HepG2 (cell line): ENCODE measurements around the gene NOP9. TPM values are rescaled to one million over a fixed set of nuclear protein-coding genes. Genes with fewer than 3 reads are reported as not detected.

Experiments used
- ATF7 ChIP-seq, 2 experiments: fragments of 450-650 bp in 1 of 2; sonication (generic) in 1 of 2; formaldehyde crosslinking in 1 of 2; IDR thresholded peaks; 2 replicates each; pipeline versions ENCODE4 v1.4.0 to v1.6.1; 2016 to 2020; ENCODE audit warnings: antibody characterized with exemption in 1 of 2, mild to moderate bottlenecking in 1 of 2, missing genetic modification reagents in 1 of 2
- CBX2 ChIP-seq, 2 experiments: fragments of 200-600 bp in 1 of 2; sonication (generic); formaldehyde crosslinking in 1 of 2; IDR thresholded peaks; 2 replicates each; pipeline versions ENCODE4 v1.7.0 to v1.8.1; 2018 to 2022; ENCODE audit warnings: low read depth in 2 of 2, low read length in 1 of 2, mild to moderate bottlenecking in 1 of 2, missing genetic modification reagents in 1 of 2
- CC2D1A ChIP-seq: sonication (generic); formaldehyde crosslinking; IDR thresholded peaks from 2 replicates; pipeline ENCODE4 v1.8.1; 2023; ENCODE audit warnings: mild to moderate bottlenecking, missing genetic modification reagents
- CENPBD1 ChIP-seq: sonication (generic); formaldehyde crosslinking; IDR thresholded peaks from 2 replicates; pipeline ENCODE4 v1.8.0; 2022; ENCODE audit warnings: missing genetic modification reagents, low read depth, mild to moderate bottlenecking, borderline replicate concordance
- FOXK1 ChIP-seq: sonication (generic); formaldehyde crosslinking; IDR thresholded peaks from 2 replicates; pipeline ENCODE4 v1.4.0; 2020; ENCODE audit warnings: low read depth, missing genetic modification reagents, borderline replicate concordance
- KIAA2018 ChIP-seq: sonication (generic); formaldehyde crosslinking; IDR thresholded peaks from 2 replicates; pipeline ENCODE4 v1.5.0; 2020; ENCODE audit warnings: mild to moderate bottlenecking, missing genetic modification reagents, borderline replicate concordance
- MIER3 ChIP-seq: IDR thresholded peaks from 2 replicates; pipeline ENCODE4 v1.6.1; 2016; ENCODE audit warnings: missing compliant biosample characterization, borderline replicate concordance
- PAXIP1 ChIP-seq: sonication (generic); formaldehyde crosslinking; conservative IDR thresholded peaks from 2 replicates; pipeline ENCODE4 v1.4.0; 2020; ENCODE audit warnings: mild to moderate bottlenecking, missing genetic modification reagents, moderate library complexity
- PTBP1 ChIP-seq: fragments of 200-400 bp; formaldehyde crosslinking; IDR thresholded peaks from 2 replicates; pipeline ENCODE4 v1.6.1; 2018; ENCODE audit warnings: low read length, low read depth; ENCODE audit not compliant: poor library complexity, severe bottlenecking
- SPEN ChIP-seq: sonication (generic); formaldehyde crosslinking; IDR thresholded peaks from 2 replicates; pipeline ENCODE4 v1.5.1; 2020; ENCODE audit warnings: low read depth, mild to moderate bottlenecking, missing genetic modification reagents
- THAP11 ChIP-seq: IDR thresholded peaks from 2 replicates; pipeline ENCODE4 v1.6.1; 2016; ENCODE audit warnings: missing biosample characterization, missing genetic modification reagents
- ZBTB7B ChIP-seq: sonication (generic); formaldehyde crosslinking; IDR thresholded peaks from 2 replicates; pipeline ENCODE4 v1.4.0; 2020; ENCODE audit warnings: missing genetic modification reagents
- ZNF432 ChIP-seq: sonication (generic); formaldehyde crosslinking; IDR thresholded peaks from 2 replicates; pipeline ENCODE4 v1.5.0; 2020; ENCODE audit warnings: missing genetic modification reagents, mild to moderate bottlenecking, borderline replicate concordance
- ZNF841 ChIP-seq: sonication (generic); formaldehyde crosslinking; IDR thresholded peaks from 2 replicates; pipeline ENCODE4 v1.8.1; 2023; ENCODE audit warnings: missing genetic modification reagents, borderline replicate concordance
- polyA plus RNA-seq, 8 experiments: library from polyadenylated mRNA; depleted of rRNA in 3 of 8; stranded (reverse) in 7 of 8; unstranded in 1 of 8; fragments of >200 nt; fragmentation: Illumina TruSeq in 4 of 8; extraction: Trizol in 4 of 8; gene quantifications; 2 replicates each; pipeline versions ENCODE4 v1.2.1 to v1.2.3, GENCODE V29; 2011 to 2016; ENCODE audit warnings: low read depth in 4 of 8, missing spikeins in 1 of 8, mixed read lengths in 1 of 8; ENCODE audit not compliant: insufficient read depth in 1 of 8
- total RNA-seq, 5 experiments: library from RNA; depleted of rRNA; stranded (reverse); fragments of >200 nt; fragmentation: Illumina TruSeq; extraction: Trizol; gene quantifications; 2 replicates each; pipeline ENCODE4 v1.2.3, GENCODE V29; 2016; ENCODE audit warnings: low read depth in 1 of 5

Gene NOP9
- total and polyA plus RNA-seq, 2 of the 13 experiments (the other 11 are each of a cell fraction or from before 2014, with no cell fraction given): 24.5 to 61.6 TPM

GRCh38 chr14:24271134-24271833 lies 28.4 kb upstream of the NOP9 start, which contains the start of gene RABGGTA (continued):
- TF ChIP-seq PTBP1: no peak
- peak; percentile 99 for TF ChIP-seq ZBTB7B (CRISPR knock-in tag)
- TF ChIP-seq CBX2 (IDR thresholded peaks at IDR 0.05; ENCODE audit: low read depth, low read length): no peak
- no peak for TF ChIP-seq CBX2 (CRISPR knock-in tag; IDR thresholded peaks at IDR 0.05; ENCODE audit: low read depth)
- peak; percentile 98 for TF ChIP-seq MIER3 (CRISPR knock-in tag)
- TF ChIP-seq CC2D1A (CRISPR knock-in tag): peak; percentile 5; the same call in 1 of the 2 replicates
- TF ChIP-seq SPEN: peak; percentile 100
- TF ChIP-seq KIAA2018 (CRISPR knock-in tag): peak; percentile 99
- no peak for TF ChIP-seq ATF7 (IDR thresholded peaks at IDR 0.05)
- TF ChIP-seq ATF7 (CRISPR knock-in tag; IDR thresholded peaks at IDR 0.05): peak; percentile 90
- no peak; the same call in 1 of the 2 replicates for TF ChIP-seq CENPBD1 (CRISPR knock-in tag)
- TF ChIP-seq THAP11 (CRISPR knock-in tag): peak; percentile 97
- TF ChIP-seq ZNF841 (CRISPR knock-in tag): peak; percentile 94
- peak; percentile 91 for TF ChIP-seq PAXIP1 (CRISPR knock-in tag)
- no peak for TF ChIP-seq ZNF432
- peak; percentile 87 for TF ChIP-seq FOXK1 (CRISPR knock-in tag)
